Measurements from ENCODE around the gene SEMA3C. TPM values are rescaled to one million over a fixed set of nuclear protein-coding genes. Genes with fewer than 3 reads are reported as not detected.

Gene SEMA3C
- total RNA-seq, 4 donors from 2014 or later: 117 to 181 (median 158) TPM

DNA sequence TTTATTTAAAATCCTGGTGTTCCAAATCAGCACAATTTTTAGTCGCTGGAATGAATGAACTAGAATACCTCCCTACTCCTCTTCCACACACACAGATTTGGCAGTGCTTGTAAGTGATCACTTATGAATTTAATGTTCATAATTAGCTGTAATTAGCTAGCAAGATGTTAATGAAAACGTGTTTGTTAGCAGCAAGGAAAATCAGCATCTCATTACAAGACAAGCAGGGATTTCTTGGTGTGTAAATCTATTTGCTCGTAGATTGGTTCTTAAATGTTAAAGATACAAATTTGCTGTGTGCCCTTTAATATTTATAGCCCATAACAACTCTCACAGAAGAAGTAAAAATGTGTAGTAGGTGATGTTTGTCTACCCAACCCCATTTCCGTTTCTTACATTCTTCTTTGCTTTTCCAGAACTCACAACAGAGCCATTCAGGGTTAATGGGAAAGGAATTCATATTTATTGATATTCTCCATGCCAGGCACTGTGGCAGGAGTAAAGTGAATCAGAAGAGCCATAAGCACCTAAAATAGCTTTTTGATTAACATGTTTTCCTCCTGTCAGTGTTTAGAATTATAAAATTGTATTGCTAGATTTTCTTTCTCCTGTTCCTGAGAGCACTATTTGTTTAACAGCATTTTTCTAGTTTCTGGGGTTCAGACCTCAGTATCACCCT, 49.6 kb downstream of the SEMA3C start:
- intact Hi-C loops (cut with DNase I): no loop called here
- no peak overlapping the region for H3K4me3 ChIP-seq
- peaks cover 3 to 32% (median 29%) of the 10 kb centered on the region in 4 donors for H3K4me1 ChIP-seq
- H3K9me3 ChIP-seq: no peaks in the 10 kb centered on the region
- DNase-seq (ENCODE audit: extremely low spot score): no peak
- 62% methylated on average over 4 of the region's 4 CpGs for WGBS
- no peaks in the 10 kb centered on the region for H3K27me3 ChIP-seq
- no peaks in the 10 kb centered on the region for H3K36me3 ChIP-seq
- TF ChIP-seq POLR2AphosphoS5 (IDR thresholded peaks at IDR 0.05) (no peak), EP300 (IDR thresholded peaks at IDR 0.05) (no peak), POLR2A (IDR thresholded peaks at IDR 0.05; ENCODE audit: low read depth) (no peak)
- TF ChIP-seq, protein P1, sequence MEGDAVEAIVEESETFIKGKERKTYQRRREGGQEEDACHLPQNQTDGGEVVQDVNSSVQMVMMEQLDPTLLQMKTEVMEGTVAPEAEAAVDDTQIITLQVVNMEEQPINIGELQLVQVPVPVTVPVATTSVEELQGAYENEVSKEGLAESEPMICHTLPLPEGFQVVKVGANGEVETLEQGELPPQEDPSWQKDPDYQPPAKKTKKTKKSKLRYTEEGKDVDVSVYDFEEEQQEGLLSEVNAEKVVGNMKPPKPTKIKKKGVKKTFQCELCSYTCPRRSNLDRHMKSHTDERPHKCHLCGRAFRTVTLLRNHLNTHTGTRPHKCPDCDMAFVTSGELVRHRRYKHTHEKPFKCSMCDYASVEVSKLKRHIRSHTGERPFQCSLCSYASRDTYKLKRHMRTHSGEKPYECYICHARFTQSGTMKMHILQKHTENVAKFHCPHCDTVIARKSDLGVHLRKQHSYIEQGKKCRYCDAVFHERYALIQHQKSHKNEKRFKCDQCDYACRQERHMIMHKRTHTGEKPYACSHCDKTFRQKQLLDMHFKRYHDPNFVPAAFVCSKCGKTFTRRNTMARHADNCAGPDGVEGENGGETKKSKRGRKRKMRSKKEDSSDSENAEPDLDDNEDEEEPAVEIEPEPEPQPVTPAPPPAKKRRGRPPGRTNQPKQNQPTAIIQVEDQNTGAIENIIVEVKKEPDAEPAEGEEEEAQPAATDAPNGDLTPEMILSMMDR (IDR thresholded peaks at IDR 0.05): no peak
- peak overlapping the region in 3 of 4 donors; percentile 2 to 59 (median 42) for H3K27ac ChIP-seq (replicated peaks in 1 of 4)

DNA sequence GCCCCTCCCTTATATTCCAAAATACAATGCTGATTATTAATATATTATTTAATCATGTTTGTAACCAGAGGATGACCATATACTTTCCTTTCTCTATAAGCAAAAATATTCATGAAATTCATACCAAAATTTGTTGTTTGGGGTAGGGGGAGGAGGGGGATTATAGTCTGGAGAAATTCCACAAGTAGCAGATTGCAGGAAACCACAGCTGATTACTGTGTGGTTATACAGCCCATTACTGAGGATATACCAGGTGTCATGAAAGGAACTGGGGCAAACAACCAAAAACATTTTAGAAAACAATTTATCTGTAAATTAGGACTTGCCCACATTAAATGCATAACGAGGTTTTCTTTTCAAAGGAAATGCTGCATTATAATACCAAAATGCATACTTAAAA, 50.3 kb downstream of the SEMA3C start:
- H3K27ac ChIP-seq (replicated peaks in 1 of 4): peak overlapping the region in 1 of 4 donors; percentile 42
- H3K4me1 ChIP-seq: peaks cover 3 to 32% (median 29%) of the 10 kb centered on the region in 4 donors
- H3K27me3 ChIP-seq: no peaks in the 10 kb centered on the region
- TF ChIP-seq, protein P1 (IDR thresholded peaks at IDR 0.05): no peak
- TF ChIP-seq POLR2A (IDR thresholded peaks at IDR 0.05; ENCODE audit: low read depth): no peak
- WGBS: 88% methylated on average over 1 of the region's 1 CpG
- intact Hi-C loops (cut with DNase I): no loop called here
- no peaks in the 10 kb centered on the region for H3K9me3 ChIP-seq
- H3K4me3 ChIP-seq: no peak overlapping the region
- DNase-seq (ENCODE audit: extremely low spot score): no peak
- no peaks in the 10 kb centered on the region for H3K36me3 ChIP-seq

DNA sequence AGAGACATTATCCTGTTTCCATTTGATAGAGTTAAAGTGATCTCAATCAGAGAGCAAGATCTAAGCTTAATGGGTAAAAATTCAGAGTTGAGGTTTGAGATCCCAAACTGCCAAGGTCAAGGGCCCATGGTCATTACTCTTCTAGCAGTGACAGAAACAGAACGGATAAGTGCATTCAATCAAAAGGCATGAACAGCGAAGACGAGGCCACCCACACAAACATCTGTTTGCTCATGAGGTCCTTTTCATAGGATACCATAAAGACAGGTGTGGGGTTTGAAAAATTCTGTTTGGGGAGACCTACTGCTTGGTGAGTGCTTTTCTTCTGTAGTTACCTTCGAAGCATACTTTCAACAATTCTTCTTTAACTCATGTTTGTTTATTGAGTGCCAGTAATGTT, 58.3 kb downstream of the SEMA3C start:
- intact Hi-C loops (cut with DNase I): no loop called here
- H3K27ac ChIP-seq (replicated peaks in 1 of 4): peak overlapping the region; percentile 73 to 84 (median 78)
- peaks cover 23 to 57% (median 41%) of the 10 kb centered on the region in 4 donors for H3K4me1 ChIP-seq

DNA sequence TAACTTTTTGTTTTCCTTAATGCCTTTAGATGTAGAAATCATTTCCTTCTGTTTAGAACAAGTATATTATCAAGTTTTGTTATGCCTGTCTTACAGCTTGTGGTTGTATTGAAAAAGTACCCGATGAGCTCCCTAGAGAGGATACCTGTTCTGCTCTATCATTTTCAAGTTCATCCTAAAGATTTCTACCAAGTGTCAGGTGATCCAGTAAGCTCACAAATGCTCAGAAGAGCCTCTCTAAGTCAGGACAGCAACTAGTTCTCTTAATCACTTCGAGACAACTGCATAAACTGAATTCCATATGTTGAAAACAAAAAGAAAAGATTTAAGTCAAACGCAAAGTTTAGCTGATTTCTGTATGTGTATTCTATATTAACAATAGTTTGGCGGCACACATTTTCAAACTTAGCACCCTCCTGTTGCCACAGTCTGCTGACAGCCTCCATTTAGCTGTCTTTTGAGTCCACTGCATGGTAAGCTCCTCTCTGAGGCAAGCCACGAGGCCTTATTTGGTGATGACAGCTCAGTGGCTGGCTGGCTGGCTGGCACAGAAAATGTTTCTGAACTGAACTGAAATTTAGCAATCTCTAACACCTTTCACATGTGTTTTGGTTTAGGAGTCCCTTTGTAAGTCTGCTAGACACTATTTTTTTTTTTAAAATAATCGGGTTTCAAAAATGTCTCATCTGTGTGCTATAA, 59.4 kb downstream of the SEMA3C start:
- Histone ChIP-seq H3K4me1 (peaks cover 23 to 57% (median 43%) of the 10 kb centered on the region in 4 donors), H3K27me3 (no peaks in the 10 kb centered on the region), H3K36me3 (no peaks in the 10 kb centered on the region), H3K9me3 (no peaks in the 10 kb centered on the region), H3K27ac (replicated peaks in 1 of 4) (peak overlapping the region; percentile 73 to 84 (median 78)), H3K4me3 (peak overlapping the region in 1 of 4 donors; percentile 15)
- TF ChIP-seq POLR2AphosphoS5 (IDR thresholded peaks at IDR 0.05) (peak; percentile 77), EP300 (IDR thresholded peaks at IDR 0.05) (no peak)
- peak; percentile 94 for DNase-seq (ENCODE audit: extremely low spot score)
- WGBS: 49% methylated on average over 6 of the region's 6 CpGs
- intact Hi-C loops (cut with DNase I): no loop called here

More for the DNA sequence above, 58.3 kb downstream of the SEMA3C start:
- H3K36me3 ChIP-seq: no peaks in the 10 kb centered on the region
- no peak overlapping the region for H3K4me3 ChIP-seq
- no peak for DNase-seq (ENCODE audit: extremely low spot score)
- H3K27me3 ChIP-seq: no peaks in the 10 kb centered on the region
- 67% methylated on average over 4 of the region's 4 CpGs for WGBS
- TF ChIP-seq POLR2A (IDR thresholded peaks at IDR 0.05; ENCODE audit: low read depth): no peak
- TF ChIP-seq EP300 (IDR thresholded peaks at IDR 0.05): no peak
- TF ChIP-seq, protein P1 (IDR thresholded peaks at IDR 0.05): no peak
- TF ChIP-seq POLR2AphosphoS5 (IDR thresholded peaks at IDR 0.05): no peak
- no peaks in the 10 kb centered on the region for H3K9me3 ChIP-seq

DNA sequence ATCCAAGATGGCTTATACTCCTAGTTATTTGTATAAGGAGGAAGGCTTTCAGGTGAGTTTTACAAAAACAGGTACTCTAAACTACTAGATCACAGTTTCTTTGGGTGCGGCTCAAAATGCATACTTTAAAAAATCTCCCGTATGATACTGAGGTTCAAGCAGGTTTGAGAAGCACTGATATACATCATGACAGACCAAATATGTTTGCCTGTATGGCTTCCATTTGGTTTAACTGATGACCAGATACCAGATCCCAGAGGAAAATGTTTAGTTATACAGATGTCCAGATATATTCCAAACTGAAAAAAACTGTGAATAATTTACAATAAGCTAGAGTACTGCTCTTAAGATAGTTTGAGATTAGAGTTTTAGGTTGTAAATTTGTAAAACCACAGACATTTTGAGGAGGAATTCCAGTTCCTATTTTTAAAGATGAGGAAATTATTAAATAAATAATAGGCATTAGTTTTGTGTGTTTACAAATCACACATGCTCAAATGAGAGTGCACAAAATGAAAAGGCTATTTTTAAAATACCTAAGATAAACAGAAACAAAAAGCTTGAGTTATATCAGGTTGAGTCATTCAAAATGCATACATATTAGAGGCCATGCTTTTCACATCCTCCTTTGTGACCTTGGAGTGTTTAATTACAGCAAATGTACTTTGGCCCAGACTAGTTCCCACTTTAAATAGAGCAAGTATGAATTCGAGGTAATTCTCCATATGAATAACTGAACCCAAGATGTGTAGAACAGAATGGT, 60.5 kb downstream of the SEMA3C start:
- H3K27ac ChIP-seq (replicated peaks in 1 of 4): peak overlapping the region; percentile 73 to 84 (median 78)
- TF ChIP-seq POLR2AphosphoS5 (IDR thresholded peaks at IDR 0.05) (no peak), POLR2A (IDR thresholded peaks at IDR 0.05; ENCODE audit: low read depth) (no peak), EP300 (IDR thresholded peaks at IDR 0.05) (no peak)
- TF ChIP-seq, protein P1 (IDR thresholded peaks at IDR 0.05): no peak
- no peaks in the 10 kb centered on the region for H3K9me3 ChIP-seq
- intact Hi-C loops (cut with DNase I): no loop called here
- peaks cover 23 to 57% (median 43%) of the 10 kb centered on the region in 4 donors for H3K4me1 ChIP-seq
- H3K36me3 ChIP-seq: no peaks in the 10 kb centered on the region
- DNase-seq (ENCODE audit: extremely low spot score): no peak
- H3K27me3 ChIP-seq: no peaks in the 10 kb centered on the region
- 46% methylated on average over 3 of the region's 3 CpGs for WGBS
- no peak overlapping the region for H3K4me3 ChIP-seq
